GM19438 (cell line): ENCODE measurements around the gene CLCNKA.
"Not testable (repeated sequence)": the region's sequence is repeated elsewhere in the genome, so short reads cannot be mapped to it uniquely, and the experiment has no call there.

Experiments used
- ATAC-seq: cut with Tn5 transposase; IDR thresholded peaks from one replicate; pipeline ENCODE4 v1.9.1; 2021; ENCODE audit warnings: low read depth; ENCODE audit not compliant: unreplicated experiment

Gene CLCNKA

DNA sequence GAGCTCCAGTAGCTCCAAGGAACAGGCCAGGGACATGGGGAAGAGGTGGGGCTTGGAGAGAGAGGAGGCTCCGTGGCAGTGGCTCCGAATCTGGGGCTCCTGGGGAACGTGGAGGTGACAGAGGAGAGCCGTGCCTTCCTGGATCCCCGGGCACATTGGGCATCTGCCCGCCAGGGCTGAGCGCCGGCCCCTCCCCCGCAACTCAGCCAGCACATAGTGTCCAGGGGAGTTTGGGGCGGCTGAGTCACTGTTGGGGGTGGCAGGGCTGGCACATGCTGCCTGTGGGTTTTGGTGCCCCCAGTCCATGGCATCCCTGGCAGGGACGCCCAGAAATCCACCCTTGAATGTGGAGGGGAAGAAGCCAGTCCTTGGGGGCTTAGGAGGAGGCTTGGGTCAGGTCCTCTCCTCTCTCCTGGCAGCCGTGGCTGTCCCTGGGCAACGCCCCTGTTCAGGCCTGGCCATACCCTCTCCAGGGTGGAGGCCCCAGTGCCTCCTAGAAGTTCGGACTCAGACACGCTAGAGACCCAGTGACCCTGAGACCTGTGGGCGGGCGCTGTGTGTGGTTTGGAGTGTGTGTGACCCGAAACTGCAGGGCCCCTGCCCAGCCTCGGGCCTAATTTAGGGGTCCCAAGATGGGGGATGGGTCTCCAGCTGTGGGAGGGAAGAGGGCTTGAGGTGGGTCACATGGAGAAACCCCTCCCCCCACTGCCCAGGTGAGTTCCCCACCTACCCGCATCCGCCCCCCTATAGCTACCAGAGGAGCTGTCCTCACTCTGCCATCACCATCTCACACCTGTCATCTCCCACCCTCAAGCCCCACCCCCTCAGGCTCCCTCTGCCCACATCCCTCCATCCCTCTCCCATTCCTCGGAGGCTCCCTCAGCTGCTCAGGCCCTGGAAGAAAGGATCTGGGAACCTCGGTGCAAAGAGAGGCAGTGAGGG is 5.6 kb upstream of the CLCNKA start:
- no peak for ATAC-seq

GRCh38 chr1:16017076-16017460 is 4.8 kb upstream of the CLCNKA start:
- ATAC-seq: no peak

DNA sequence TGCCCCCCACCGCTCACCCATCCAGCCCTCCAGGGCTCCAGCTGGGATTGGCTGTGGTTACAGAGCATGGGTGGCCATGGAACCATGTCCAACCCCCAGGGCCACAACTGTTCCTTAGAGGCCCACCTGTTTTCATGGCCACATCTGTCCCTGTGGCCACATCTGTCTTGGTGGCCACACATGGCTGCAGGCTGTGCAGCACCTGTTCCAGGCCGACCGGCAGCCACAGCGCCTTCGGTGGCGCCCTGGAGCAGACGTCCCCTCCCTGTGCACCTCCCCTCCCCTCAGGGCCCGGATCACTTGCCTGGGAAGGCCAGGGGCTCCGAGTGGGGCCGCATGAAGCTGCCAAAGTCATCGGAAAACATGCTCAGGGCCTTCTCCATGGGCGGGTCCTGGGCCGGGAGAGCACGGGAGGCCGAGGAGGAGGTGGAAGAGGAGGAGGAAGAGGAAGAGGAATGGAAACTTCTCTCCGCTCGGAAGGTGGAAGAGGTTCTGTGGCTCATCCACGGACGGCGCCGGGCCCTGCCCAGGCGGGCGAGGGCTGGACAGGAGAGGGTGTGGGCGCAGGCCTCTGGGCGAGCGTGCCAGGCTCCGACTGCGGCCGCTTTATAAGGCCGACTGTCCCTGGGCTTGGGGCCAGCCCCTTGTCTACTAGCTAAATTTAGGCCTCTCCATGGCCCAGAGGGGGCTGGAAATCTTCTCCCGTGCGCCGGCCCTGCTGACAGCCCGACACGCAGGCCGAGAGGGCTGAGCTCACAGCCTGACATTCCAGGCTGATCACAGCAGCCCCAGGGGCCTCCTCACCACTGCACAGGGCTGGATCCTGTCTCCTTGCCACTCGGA is 4.2 kb upstream of the CLCNKA start, which contains the start of gene HSPB7:
HSPB7 (minus strand) TSS at position 583 of the 843 bp plus-strand sequence; CDS start at position 503, 80 bp downstream.
- no peak for ATAC-seq

DNA sequence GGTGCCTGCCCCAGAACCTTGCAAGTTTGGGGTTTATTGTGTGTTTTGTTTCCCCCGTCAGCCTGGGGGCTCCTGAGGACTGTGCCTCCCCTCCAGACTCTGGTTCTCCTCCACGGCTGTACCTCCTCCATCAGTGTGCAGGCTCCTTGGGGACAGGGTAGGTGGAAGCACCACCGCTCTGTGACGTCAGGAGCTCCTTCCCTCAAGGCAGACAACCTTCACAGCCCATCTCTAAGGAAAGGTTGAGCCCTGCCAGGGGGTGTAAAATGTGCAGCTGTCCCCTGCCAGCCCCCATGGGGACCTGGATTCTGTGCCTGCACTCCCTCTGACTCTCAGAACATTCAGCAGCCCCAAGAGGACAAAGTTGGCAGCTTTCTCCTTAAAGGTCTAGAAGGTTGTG is 3.5 kb upstream of the CLCNKA start:
- no peak for ATAC-seq

- ATAC-seq: no peak
These were observed 2.8 kb upstream of the CLCNKA start for GRCh38 chr1:16018749-16019643.

GRCh38 chr1:16019644-16020277 is 2.1 kb upstream of the CLCNKA start:
- no peak for ATAC-seq

GRCh38 chr1:16020325-16020724 is 1.5 kb upstream of the CLCNKA start:
- ATAC-seq: no peak

GRCh38 chr1:16020878-16021277 is 958 bp upstream of the CLCNKA start:
- not testable (repeated sequence) for ATAC-seq

GRCh38 chr1:16022393-16022792 is 557 bp downstream of the CLCNKA start:
- ATAC-seq: no peak

DNA sequence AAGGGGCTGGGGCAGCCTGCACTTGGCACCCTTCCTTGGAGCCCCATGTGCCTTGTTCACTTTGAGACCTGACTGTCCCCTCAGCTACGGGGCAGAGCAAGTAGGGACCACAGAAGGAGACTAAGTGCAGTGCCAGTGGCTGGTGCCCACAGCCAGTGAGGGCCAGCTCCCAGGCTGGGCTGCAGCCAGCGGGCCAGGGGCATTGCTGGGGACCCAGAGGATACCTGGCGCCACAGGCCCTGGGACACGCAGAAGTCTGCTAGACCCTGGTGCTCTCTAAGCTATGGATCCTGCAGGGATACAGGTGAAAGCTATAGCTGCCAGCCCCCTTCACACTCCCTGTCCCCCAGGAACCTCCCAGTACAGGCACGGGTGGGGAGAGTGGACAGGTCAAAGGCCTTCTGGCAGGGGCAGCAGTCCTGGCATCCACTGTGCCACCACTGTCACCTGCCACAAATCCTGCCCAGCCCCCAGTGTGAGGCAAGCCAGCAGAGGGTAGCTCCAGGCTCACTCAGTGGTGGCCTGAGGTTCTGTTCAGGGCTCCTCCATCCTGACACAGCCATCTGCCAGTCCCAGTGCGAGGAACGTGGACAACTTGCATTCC is 1.3 kb downstream of the CLCNKA start:
- ATAC-seq: no peak

DNA sequence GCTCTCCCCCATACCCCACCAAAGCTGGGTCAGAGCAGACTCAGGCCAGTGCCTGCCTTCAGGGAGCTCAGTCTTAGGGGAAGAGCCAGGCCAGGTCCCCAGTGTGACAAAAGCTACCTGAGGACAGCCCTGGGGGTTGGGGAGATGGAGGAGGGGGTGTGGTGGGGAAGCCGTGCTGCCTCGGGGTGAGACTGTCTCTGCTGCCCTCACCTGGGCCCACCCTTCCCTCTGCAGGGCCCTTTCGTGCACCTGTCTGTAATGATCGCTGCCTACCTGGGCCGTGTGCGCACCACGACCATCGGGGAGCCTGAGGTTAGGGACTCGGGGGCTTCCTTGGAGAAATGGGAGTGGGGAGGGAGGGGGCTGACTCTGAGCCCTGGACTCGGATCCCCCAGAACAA is 4.5 kb downstream of the CLCNKA start:
- not testable (repeated sequence) for ATAC-seq

DNA sequence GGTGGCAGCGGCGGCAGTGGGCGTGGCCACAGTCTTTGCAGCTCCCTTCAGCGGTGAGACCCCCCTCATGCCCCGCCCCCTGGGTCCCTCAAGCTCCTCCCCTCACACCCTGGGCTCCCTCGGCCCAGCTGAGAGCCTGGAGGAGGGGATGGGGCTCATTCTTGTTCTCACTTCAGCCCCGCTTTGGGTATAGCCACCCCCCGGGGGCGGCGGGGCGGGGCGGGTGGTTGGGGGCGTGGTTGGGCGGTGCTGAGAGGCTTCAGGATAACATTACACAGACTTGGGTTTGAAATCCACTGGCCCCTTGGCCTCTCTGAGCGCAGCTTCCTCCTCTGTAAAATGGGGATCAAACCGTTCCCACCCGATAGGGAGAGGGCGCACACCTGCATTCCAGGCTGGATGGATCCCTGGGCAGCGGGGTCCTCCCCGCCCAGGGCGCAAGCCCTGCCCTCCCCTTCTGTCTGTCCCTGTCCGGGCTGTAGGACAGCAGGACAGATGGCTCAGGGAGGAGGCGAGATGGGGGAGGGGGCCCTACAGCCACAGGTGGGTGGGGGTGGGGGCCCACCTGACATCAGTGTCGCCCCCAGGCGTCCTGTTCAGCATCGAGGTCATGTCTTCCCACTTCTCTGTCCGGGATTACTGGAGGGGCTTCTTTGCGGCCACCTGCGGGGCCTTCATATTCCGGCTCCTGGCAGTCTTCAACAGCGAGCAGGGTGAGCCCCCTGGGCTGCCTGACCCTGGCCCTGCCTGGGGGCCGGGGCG is 5.1 kb downstream of the CLCNKA start:
- no peak for ATAC-seq

DNA sequence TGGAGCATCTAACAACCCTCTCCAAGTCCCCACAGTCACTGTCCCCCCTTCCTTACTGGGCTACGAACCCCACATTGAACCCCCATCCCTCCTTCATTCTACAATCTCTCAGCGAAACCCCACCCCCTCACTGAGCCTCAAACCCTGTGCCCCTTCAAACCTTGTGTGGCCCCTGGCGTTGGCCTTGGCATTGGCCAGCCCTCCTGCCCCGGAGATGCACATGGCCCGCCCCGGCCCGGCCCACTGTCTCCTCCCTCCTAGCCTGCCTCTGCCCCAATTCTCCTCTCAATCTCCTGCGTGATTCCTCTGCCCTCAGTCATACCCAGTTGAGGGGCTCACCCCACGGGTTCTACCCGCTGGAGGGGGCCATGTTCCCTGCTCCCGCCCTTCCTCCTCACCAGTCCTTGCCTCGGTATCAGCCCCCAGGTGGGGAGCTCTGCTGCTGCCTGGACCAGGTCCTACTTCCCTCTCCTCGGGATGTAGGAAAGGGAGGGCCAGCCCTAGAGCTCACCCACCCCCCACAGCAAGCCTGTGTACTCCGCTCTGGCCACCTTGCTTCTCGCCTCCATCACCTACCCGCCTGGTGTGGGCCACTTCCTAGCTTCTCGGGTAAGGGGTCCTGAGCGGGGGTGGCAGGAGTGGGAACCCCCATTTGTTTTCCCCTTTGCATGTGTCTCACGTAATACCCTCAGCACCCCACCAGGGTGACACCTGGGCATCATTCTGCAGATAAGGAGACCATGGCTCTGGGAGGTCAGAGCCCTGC is 6.6 kb downstream of the CLCNKA start:
- ATAC-seq: no peak

DNA sequence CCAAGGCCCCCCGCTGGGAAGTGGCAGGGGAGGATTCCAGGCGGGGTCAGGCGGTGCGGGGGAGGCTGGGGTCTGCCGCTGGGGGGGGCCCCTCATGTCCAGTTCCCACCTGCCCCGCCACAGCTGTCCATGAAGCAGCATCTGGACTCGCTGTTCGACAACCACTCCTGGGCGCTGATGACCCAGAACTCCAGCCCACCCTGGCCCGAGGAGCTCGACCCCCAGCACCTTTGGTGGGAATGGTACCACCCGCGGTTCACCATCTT is 7.1 kb downstream of the CLCNKA start:
- ATAC-seq: not testable (repeated sequence)

DNA sequence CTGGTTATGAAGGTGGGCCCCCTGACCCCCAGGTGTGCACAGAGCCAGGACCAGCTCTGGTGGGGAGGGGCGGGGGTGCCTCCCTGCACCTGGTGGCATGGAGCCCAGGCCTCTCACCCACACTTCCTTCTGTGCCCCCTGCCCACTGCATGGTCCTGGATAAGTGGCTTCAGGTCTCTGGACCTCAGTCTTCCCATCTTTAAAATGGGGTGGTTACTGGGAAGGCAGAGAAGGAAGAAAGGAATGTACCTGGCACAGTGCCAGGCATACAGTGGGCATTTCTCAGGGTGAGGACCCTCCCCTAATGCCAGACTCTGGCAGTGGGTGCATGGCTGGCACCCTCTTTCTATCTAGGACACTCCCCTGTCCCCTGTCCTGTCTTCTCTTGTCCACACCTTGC is 7.5 kb downstream of the CLCNKA start:
- no peak for ATAC-seq

DNA sequence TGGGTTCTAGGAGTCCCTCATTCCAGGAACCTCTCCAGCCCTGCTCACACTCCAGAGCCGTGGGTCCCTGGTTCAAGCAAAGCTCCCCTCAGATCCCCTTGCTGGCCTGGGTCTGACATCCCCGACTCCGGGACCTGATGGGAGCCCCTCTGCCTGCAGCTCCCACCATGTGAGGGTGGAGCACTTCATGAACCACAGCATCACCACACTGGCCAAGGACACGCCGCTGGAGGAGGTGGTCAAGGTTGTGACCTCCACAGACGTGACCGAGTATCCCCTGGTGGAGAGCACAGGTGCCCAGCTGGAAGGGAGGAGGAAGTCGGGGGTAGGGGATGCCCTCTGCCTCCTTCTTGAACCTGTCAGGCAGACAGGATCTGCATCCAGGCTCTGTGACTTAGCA is 9.7 kb downstream of the CLCNKA start:
- no peak for ATAC-seq

GRCh38 chr1:16032388-16033102 is 10.7 kb downstream of the CLCNKA start:
- ATAC-seq: no peak
